Stimulated activated CD8-positive, alpha-beta memory T cell treated with anti-CD3 and anti-CD28 coated beads, Interleukin-2, amount 100 ng/mL, for 1 hour (primary cell): ENCODE measurements around the gene EPC1.
A peak's percentile ranks its signal among the peaks of the same experiment; 100 is the strongest.
"Not testable (repeated sequence)": the region's sequence is repeated elsewhere in the genome, so short reads cannot be mapped to it uniquely, and the experiment has no call there.

Source experiments
- DNase-seq, 2 donors: peaks; one replicate each; pipeline ENCODE4 v3.0.0-alpha.2; 2020; ENCODE audit warnings: low read depth in 2 of 2

Gene EPC1, protein sequence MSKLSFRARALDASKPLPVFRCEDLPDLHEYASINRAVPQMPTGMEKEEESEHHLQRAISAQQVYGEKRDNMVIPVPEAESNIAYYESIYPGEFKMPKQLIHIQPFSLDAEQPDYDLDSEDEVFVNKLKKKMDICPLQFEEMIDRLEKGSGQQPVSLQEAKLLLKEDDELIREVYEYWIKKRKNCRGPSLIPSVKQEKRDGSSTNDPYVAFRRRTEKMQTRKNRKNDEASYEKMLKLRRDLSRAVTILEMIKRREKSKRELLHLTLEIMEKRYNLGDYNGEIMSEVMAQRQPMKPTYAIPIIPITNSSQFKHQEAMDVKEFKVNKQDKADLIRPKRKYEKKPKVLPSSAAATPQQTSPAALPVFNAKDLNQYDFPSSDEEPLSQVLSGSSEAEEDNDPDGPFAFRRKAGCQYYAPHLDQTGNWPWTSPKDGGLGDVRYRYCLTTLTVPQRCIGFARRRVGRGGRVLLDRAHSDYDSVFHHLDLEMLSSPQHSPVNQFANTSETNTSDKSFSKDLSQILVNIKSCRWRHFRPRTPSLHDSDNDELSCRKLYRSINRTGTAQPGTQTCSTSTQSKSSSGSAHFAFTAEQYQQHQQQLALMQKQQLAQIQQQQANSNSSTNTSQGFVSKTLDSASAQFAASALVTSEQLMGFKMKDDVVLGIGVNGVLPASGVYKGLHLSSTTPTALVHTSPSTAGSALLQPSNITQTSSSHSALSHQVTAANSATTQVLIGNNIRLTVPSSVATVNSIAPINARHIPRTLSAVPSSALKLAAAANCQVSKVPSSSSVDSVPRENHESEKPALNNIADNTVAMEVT

DNA sequence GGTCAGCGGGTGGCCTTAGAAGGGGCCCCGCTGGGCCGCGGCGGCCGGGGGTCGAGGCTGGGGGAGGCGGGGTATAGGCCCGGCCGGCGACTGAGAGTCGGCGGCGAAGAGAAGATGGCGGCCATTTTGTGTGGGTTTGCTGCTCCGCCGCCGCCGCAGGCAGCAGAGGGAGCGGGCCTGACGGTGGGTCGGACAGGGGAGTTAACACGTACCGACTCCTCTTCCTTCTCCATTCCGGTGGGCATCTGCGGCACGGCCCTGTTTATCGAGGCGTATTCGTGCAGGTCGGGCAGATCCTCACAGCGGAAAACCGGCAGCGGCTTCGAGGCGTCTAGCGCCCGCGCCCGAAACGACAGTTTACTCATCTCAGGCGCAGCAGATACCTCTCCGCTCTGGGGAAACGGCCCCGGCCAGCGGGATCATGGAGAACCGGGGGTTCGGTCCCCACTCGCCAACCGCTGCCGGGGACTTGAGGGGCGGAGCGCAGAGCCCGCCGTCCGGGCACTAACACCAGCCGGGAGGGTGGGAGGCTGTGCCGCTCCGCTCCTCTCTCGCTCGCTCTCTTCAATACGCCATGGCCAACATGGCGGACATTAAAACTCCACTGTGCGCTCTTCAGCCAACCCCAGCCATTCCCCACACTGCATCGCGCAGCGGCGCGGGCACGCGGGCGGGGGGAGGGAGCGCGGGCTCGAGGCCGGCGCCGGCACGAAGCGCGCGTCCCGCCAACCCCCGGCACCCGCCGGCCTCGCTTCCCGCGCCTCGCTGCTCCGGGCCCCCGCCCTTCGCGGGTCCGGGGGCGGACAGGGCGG is at the start of gene EPC1:
Gene EPC1 (minus strand): TSS at position 608 of the 812 bp plus-strand sequence. CDS start 243 bp downstream, at position 365.
- peak; percentile 66 to 76 for DNase-seq

GRCh38 chr10:32393911-32394310 is 47.0 kb upstream of the EPC1 start:
- DNase-seq: no peak

DNA sequence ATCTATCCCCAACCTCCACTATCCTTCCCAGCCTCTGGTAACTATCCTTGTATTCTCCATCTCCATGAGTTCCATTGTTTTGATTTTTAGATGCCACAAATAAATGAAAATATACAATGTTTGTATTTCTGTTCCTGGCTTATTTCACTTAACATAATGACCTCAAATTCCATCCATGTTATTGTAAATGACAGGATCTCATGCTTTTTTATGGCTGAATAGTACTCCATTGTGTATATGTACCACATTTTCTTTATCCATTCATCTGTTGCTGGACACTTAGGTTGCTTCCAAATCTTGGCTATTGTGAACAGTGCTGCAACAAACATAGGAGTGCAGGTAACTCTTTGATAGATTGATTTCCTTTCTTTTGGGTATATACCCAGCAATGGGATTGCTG is 45.3 kb upstream of the EPC1 start:
- DNase-seq: not testable (repeated sequence)

DNA sequence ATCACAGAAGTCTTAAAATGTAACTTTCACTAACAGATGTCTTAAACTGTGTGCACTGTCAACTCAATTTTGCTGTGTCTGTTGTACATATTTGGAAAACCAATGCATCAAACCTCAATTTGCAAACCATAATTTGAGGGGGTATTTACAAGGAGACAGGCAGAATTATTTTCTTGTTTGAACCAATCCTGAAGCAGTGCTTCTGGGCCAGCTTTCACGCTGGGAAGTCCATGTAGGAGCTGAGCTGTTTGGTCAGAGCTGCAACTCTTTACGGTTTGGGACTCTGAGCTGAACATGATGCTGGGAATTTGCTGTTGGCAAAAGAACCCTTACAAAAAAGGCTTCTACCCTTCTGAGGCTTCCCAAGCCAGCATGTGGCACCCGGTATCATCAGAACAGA is 43.2 kb upstream of the EPC1 start:
- DNase-seq: no peak

DNA sequence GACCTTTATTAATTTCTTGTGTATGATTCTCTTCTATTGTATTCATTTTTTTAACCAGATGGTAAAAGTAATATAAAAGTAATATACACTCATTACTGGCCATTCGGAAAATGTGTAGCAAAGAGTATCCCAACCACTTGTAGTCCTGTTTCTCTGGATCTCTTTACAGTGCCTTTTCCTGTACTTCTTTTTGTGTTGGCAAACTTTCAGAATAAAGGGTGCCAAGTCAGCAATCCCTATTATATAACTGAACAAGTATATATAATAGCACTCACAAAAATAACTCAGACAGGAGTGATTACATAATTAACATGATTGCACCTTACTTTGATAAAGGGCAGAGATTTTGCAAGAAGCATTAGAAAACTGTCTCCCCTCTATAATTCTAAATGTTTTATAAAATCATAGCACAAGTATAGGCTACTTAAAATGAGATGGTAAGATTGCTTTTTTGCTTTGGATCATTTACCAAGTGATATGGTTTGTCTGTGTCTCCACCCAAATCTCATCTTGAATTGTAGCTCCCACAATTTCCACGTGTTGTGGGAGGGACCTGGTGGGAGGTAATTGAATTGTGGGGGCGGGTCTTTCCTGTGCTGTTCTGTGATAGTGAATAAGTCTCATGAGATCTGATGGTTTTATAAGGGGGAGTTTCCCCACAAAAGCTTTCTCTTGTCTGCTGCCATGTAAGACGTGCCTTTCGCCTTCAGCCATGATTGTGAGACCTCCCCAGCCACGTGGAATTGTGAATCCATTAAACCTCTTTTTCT is 41.5 kb upstream of the EPC1 start:
- no peak for DNase-seq

DNA sequence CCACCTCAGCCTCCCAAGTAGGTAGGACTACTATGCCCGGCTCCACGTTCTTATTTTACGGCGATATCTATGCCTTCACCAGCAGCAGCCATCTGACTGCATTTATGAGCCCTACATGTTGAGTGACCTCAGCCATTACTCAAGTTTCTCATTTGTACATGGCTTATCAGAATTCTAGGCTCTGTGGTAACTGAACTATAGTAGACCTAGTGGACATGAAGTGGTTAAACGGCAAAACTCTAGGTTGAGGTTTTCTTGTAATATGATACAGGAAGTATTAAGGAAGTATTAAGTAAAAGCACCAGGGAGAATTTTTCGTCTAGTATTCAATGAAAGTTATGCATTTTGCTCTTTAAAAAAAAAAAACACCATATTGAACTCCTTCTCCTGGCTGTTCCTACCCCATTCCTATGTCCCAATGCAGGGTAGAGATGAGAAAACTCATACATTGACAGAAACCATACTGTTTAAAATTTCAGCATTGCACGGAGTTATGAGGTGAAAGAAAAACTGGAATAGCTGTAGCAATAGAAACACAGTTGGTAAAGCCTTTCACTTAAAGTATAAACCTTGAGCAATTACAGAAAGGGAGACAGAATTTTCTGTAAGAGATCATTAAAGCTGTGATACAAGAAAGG is 39.8 kb upstream of the EPC1 start:
- no peak for DNase-seq

DNA sequence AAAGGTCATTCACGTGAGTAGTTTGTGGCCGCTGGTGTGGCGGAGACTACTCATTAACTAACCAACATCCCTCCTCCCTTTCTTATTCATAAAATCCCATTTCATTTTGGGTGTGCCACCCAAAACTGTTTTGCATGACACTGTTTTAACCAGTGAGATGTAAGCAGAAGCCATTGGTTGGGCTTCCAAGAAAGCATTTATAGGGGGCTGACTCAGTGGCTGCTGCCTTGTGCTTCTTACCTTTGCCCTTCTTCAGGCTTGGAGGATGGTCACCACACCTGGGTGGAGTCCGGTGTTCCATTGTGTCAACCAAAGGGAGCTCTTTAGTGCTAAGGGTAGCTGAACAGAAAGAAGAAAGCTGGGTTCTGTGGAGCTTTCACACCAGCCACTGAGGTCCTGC is 37.2 kb upstream of the EPC1 start:
- no peak for DNase-seq

DNA sequence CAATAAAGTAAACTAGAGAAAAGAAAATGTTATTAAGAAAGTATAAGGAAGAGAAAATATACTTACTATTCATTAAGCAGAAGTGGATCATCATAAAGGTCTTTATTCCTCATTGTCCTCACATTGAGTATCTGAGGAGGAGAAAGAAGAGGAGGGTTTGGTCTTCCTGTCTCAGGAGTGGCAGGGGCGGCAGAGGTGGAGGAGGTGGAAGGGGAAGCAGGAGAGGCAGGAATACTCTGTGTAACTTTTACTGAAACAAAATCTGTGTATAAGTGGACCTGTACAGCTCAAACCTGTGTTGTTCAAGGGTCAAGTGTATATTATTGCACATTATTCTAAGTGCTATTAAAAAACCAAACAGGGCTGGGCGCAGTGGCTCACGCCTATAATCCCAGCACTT is 34.2 kb upstream of the EPC1 start:
- DNase-seq: no peak

DNA sequence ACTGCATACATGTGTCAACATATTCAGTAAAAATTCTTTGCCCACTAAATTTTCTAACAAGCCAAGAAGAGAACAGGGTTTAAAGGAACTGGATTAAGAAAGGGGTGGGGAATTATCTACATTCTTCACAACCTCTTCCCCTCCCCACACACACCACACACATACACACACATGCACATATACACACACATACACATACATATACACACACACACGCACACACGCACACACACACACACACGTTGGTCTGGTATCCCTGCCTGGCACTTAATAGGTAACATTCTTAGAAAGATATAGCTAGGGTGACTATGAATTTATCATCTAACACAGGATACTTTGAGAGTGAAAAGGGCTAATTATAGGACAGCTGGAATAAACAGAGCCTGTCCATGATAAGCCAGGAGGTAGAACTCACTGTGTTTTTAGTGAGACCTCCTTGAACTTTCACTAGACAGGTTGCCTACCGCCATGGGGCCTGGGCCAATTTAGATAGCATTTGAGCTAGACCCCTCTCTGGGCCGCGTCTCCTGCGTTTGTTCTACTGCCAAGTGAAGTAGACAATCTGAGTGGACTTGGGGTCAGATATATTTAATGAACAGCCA is 33.1 kb upstream of the EPC1 start:
- DNase-seq: no peak

GRCh38 chr10:32379318-32379949 is 32.5 kb upstream of the EPC1 start:
- no peak for DNase-seq

- DNase-seq: peak; percentile 78 to 85
Measured at GRCh38 chr10:32378363-32379317, 31.7 kb upstream of the EPC1 start.

- DNase-seq: no peak
Measured at GRCh38 chr10:32377458-32378259, 30.7 kb upstream of the EPC1 start.

- DNase-seq: no peak
Measured at GRCh38 chr10:32376771-32377170, 29.8 kb upstream of the EPC1 start.

- DNase-seq: no peak
Measured at GRCh38 chr10:32376097-32376496, 29.1 kb upstream of the EPC1 start.

GRCh38 chr10:32375631-32376030 is 28.7 kb upstream of the EPC1 start:
- DNase-seq: no peak

GRCh38 chr10:32374605-32375004 is 27.6 kb upstream of the EPC1 start:
- DNase-seq: no peak

GRCh38 chr10:32373496-32373895 is 26.5 kb upstream of the EPC1 start:
- DNase-seq: no peak

- DNase-seq: no peak
Measured at GRCh38 chr10:32373031-32373430, 26.1 kb upstream of the EPC1 start.
